HepG2 (cell line): ENCODE data around the gene NUP35. TPM values are rescaled to one million over a fixed set of nuclear protein-coding genes. Genes with fewer than 3 reads are reported as not detected.

Source experiments
- ATAC-seq: fragments of 200-7000 bp; cut with Tn5 transposase; 3 replicates; pipeline ENCODE4 v1.9.1; 2020; ENCODE audit warnings: mild to moderate bottlenecking, moderate library complexity
- BruUV-seq: library from RNA; stranded (reverse); fragments of 400-500 nt; replicated peaks from 2 replicates; lab custom pipeline; 2021; lab: Mats Ljungman, UMichigan
- CTCF ChIA-PET: fragments of 300-600 bp; formaldehyde crosslinking; extraction: SDS; loops from one replicate; lab custom pipeline; 2021; ENCODE audit warnings: low total read pairs, inconsistent platforms, low intra/inter-chr PET ratio; lab: Yijun Ruan, JAX
- POLR2A ChIA-PET: fragments of 350-600 bp; sonication (Branson Sonifier 250); formaldehyde crosslinking; loops from one replicate; lab custom pipeline; 2020; ENCODE audit warnings: antibody characterized with exemption, inconsistent platforms; lab: Yijun Ruan, JAX
- DNase-seq: peaks from one replicate; pipeline ENCODE4 v3.0.0-alpha.2; 2015; ENCODE audit warnings: low spot score
- FAIRE-seq: peaks from 3 replicates; lab custom pipeline; 2011; peaks lifted over from hg19 to GRCh38; lab: Jason Lieb, UNC
- H2AFZ ChIP-seq: one replicate; pipeline ENCODE4 v1.6.1; 2011; ENCODE audit warnings: low read length, inconsistent platforms
- H3K27ac ChIP-seq: fragments of 300-600 bp; 3 replicates; pipeline ENCODE4 v1.8.0; 2011; ENCODE audit warnings: mixed run types, mild to moderate bottlenecking, mixed read lengths, low read length, inconsistent platforms; ENCODE audit not compliant: insufficient read depth; ENCODE audit errors: extremely low read length
- H3K27me3 ChIP-seq, 2 experiments: fragments of 200-600 bp in 1 of 2; 2 replicates in 1 of 2; 3 replicates in 1 of 2; pipeline versions ENCODE4 v1.6.0 to v1.8.0; 2011; ENCODE audit warnings: low read length in 2 of 2, mild to moderate bottlenecking in 2 of 2, moderate library complexity in 2 of 2, inconsistent platforms in 1 of 2; ENCODE audit not compliant: insufficient read depth in 2 of 2, control insufficient read depth in 1 of 2
- H3K36me3 ChIP-seq, 2 experiments: fragments of 200-600 bp in 1 of 2; replicated peaks in 1 of 2; 2 replicates in 1 of 2; 3 replicates in 1 of 2; pipeline versions ENCODE4 v1.5.1 to v1.8.0; 2011; ENCODE audit warnings: low read length in 2 of 2, inconsistent platforms in 1 of 2; ENCODE audit not compliant: insufficient read depth in 2 of 2, control insufficient read depth in 1 of 2
- H3K4me1 ChIP-seq: 2 replicates; pipeline ENCODE4 v1.5.1; 2012; ENCODE audit warnings: low read length, inconsistent platforms; ENCODE audit not compliant: insufficient read depth
- H3K4me2 ChIP-seq: 2 replicates; pipeline ENCODE4 v1.6.0; 2011; ENCODE audit warnings: low read depth, low read length, inconsistent platforms
- H3K4me3 ChIP-seq, 3 experiments: fragments of 200-600 bp in 1 of 3; sonication (generic), shearing (Covaris generic) in 1 of 3; replicated peaks in 1 of 3; 2 replicates each; pipeline ENCODE4 v1.5.1; 2011 to 2016; ENCODE audit warnings: low read length in 3 of 3, inconsistent platforms in 2 of 3, low read depth in 2 of 3, mild to moderate bottlenecking in 2 of 3, control low read depth in 1 of 3, mixed read lengths in 1 of 3; ENCODE audit not compliant: insufficient read depth in 1 of 3
- H3K79me2 ChIP-seq: one replicate; pipeline ENCODE4 v1.6.1; 2011; ENCODE audit warnings: low read length, inconsistent platforms; ENCODE audit not compliant: insufficient read depth
- H3K9ac ChIP-seq: 2 replicates; pipeline ENCODE4 v1.6.0; 2011; ENCODE audit warnings: mild to moderate bottlenecking, low read depth, low read length, inconsistent platforms; ENCODE audit not compliant: insufficient read depth
- H3K9me3 ChIP-seq: 2 replicates; pipeline ENCODE4 v1.5.1; 2012; ENCODE audit warnings: mild to moderate bottlenecking, low read length
- H4K20me1 ChIP-seq: 2 replicates; pipeline ENCODE4 v1.6.0; 2011; ENCODE audit warnings: inconsistent platforms, mild to moderate bottlenecking, low read length, moderate library complexity; ENCODE audit not compliant: insufficient read depth
- ATF1 ChIP-seq: IDR thresholded peaks from 2 replicates; pipeline ENCODE4 v1.6.1; 2016; ENCODE audit warnings: mild to moderate bottlenecking, control low read depth
- DDIT3 ChIP-seq: sonication (generic); formaldehyde crosslinking; IDR thresholded peaks from 2 replicates; pipeline ENCODE4 v1.4.0; 2020; ENCODE audit warnings: mild to moderate bottlenecking, missing genetic modification reagents
- DPF2 ChIP-seq: sonication (generic); formaldehyde crosslinking; IDR thresholded peaks from 2 replicates; pipeline ENCODE4 v1.4.0; 2020; ENCODE audit warnings: mild to moderate bottlenecking, low read depth, missing genetic modification reagents, borderline replicate concordance
- ELK4 ChIP-seq: sonication (generic); formaldehyde crosslinking; IDR thresholded peaks from 2 replicates; pipeline ENCODE4 v1.9.0; 2021; ENCODE audit warnings: missing genetic modification reagents, borderline replicate concordance
- HMGXB4 ChIP-seq, 2 experiments: sonication (generic) in 1 of 2; formaldehyde crosslinking in 1 of 2; IDR thresholded peaks; 2 replicates each; pipeline versions ENCODE4 v1.4.0 to v1.6.1; 2018 to 2020; ENCODE audit warnings: missing genetic modification reagents in 2 of 2, borderline replicate concordance in 1 of 2, low read depth in 1 of 2, mild to moderate bottlenecking in 1 of 2, missing biosample characterization in 1 of 2
- HOXD1 ChIP-seq: sonication (generic); formaldehyde crosslinking; IDR thresholded peaks from 2 replicates; pipeline ENCODE4 v1.5.0; 2020; ENCODE audit warnings: missing genetic modification reagents
- MAZ ChIP-seq, 2 experiments: sonication (generic) in 1 of 2; formaldehyde crosslinking in 1 of 2; IDR thresholded peaks; 2 replicates each; pipeline versions ENCODE4 v1.5.0 to v1.6.1; 2012 to 2020; ENCODE audit warnings: low read depth in 2 of 2, mild to moderate bottlenecking in 2 of 2, borderline replicate concordance in 1 of 2, improper control_type of control experiment in 1 of 2, low read length in 1 of 2, missing genetic modification reagents in 1 of 2, moderate library complexity in 1 of 2
- MEIS2 ChIP-seq: sonication (generic); formaldehyde crosslinking; IDR thresholded peaks from 2 replicates; pipeline ENCODE4 v1.9.0; 2021; ENCODE audit warnings: mild to moderate bottlenecking, missing genetic modification reagents
- NCOR1 ChIP-seq: fragments of 200-600 bp; sonication (generic); IDR thresholded peaks from 2 replicates; pipeline ENCODE4 v1.7.0; 2017; ENCODE audit warnings: antibody characterized with exemption, low read length, borderline replicate concordance
- NR2F2 ChIP-seq: IDR thresholded peaks from 2 replicates; pipeline ENCODE4 v1.6.1; 2012; ENCODE audit warnings: low read depth, inconsistent platforms, borderline replicate concordance
- REL ChIP-seq: sonication (generic); formaldehyde crosslinking; conservative IDR thresholded peaks from 2 replicates; pipeline ENCODE4 v1.8.0; 2022; ENCODE audit warnings: mild to moderate bottlenecking, missing genetic modification reagents, moderate library complexity
- SAP130 ChIP-seq: IDR thresholded peaks from 2 replicates; pipeline ENCODE4 v1.6.1; 2016; ENCODE audit warnings: low read depth
- SNAPC2 ChIP-seq: sonication (generic); formaldehyde crosslinking; IDR thresholded peaks from 2 replicates; pipeline ENCODE4 v1.8.1; 2022; ENCODE audit warnings: mild to moderate bottlenecking, missing genetic modification reagents
- ZNF12 ChIP-seq: sonication (generic); formaldehyde crosslinking; IDR thresholded peaks from 2 replicates; pipeline ENCODE4 v1.5.0; 2020; ENCODE audit warnings: missing genetic modification reagents
- ZNF644 ChIP-seq: IDR thresholded peaks from 2 replicates; pipeline ENCODE4 v1.6.1; 2016; ENCODE audit warnings: low read depth
- ZNF761 ChIP-seq: sonication (generic); formaldehyde crosslinking; conservative IDR thresholded peaks from 2 replicates; pipeline ENCODE4 v1.4.0; 2020; ENCODE audit warnings: mild to moderate bottlenecking, missing genetic modification reagents
- ZSCAN22 ChIP-seq: sonication (generic); formaldehyde crosslinking; IDR thresholded peaks from 2 replicates; pipeline ENCODE4 v1.4.0; 2020; ENCODE audit warnings: mild to moderate bottlenecking, missing genetic modification reagents
- WGBS: methylation state at CpG from one replicate; pipeline ENCODE4 v1.1.6; 2017; ENCODE audit warnings: low lambda C conversion rate; 5-methylcytosine and 5-hydroxymethylcytosine counted together
- in situ Hi-C: cut with HindIII; loops from 2 replicates; pipeline ENCODE4 v1.10.0; 2017; ENCODE audit warnings: low pct_unique_long_range_greater_than_20kb; ENCODE audit not compliant: extremely low pct_ligation_motif_present
- intact Hi-C: fragments of 100-400 bp; cut with micrococcal nuclease; formaldehyde crosslinking; loops from one replicate; pipeline ENCODE4 v1.10.0; 2022; ENCODE audit not compliant: unreplicated experiment
- polyA plus RNA-seq, 8 experiments: library from polyadenylated mRNA; depleted of rRNA in 3 of 8; stranded (reverse) in 7 of 8; unstranded in 1 of 8; fragments of >200 nt; fragmentation: Illumina TruSeq in 4 of 8; extraction: Trizol in 4 of 8; gene quantifications; 2 replicates each; pipeline versions ENCODE4 v1.2.1 to v1.2.3, GENCODE V29; 2011 to 2016; ENCODE audit warnings: low read depth in 4 of 8, missing spikeins in 1 of 8, mixed read lengths in 1 of 8; ENCODE audit not compliant: insufficient read depth in 1 of 8
- total RNA-seq, 5 experiments: library from RNA; depleted of rRNA; stranded (reverse); fragments of >200 nt; fragmentation: Illumina TruSeq; extraction: Trizol; gene quantifications; 2 replicates each; pipeline ENCODE4 v1.2.3, GENCODE V29; 2016; ENCODE audit warnings: low read depth in 1 of 5
- TF ChIP-seq, protein P1 (sequence below): sonication (generic); formaldehyde crosslinking; IDR thresholded peaks from 2 replicates; pipeline ENCODE4 v1.4.0; 2020; ENCODE audit warnings: missing genetic modification reagents, borderline replicate concordance

NUP35 gene
- total and polyA plus RNA-seq, 2 of the 13 experiments (the other 11 are each of a cell fraction or from before 2014, with no cell fraction given) = 16.9 to 53.6 TPM

DNA sequence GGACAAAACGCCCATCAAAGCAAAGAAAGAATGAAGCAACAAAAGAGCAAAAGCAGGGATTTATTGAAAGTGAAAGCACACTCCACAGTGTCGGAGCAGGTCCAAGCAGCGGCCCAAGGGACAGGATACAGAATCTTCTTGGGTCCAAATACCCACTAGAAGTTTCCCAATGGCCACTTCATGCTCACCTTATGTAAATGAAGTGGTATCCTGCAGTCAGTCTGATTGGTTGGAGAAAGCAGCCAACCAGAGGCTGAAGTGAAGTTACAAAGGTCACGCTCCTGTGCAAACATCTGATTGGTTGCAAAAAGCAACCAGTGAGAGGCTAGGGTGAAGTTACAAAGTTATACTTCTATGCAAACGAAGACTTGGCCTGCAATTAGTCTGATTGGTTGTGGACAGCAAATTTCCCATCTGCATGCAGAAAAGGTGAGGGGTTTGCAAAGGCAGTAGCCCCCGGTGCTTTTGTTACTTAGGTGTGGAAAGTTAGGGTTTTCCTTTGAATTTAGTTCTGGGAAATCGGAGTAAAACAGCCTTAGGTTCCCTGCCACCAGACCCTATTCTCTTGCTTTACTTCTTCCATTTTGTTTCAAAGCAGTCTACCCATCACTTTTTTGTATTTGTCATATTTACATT lies 32.8 kb upstream of the NUP35 start:
- Histone ChIP-seq H2AFZ (peak overlapping the region; percentile 90), H4K20me1 (no peaks in the 10 kb centered on the region), H3K27ac (no peak overlapping the region), H3K36me3 (no peaks in the 10 kb centered on the region), H3K4me1 (peaks cover 18% of the 10 kb centered on the region), H3K79me2 (no peaks in the 10 kb centered on the region), H3K4me3 (peak overlapping the region; percentile 39 to 55 (median 54)), H3K9ac (no peak overlapping the region), H3K4me2 (peak overlapping the region; percentile 80), H3K9me3 (no peaks in the 10 kb centered on the region), H3K27me3 (no peaks in the 10 kb centered on the region)
- FAIRE-seq = peak; percentile 71
- BruUV-seq = no TSS peak
- intact Hi-C loops (no loop called here), in situ Hi-C loops (no loop called here)
- ChIA-PET CTCF (no interaction called here), POLR2A (interaction anchor here (0.9 kb wide), 1 partner anchor 12 kb away, joined by 3 read pairs; the partner anchor contains the start of gene DUSP19)
- peak; percentile 70 for DNase-seq
- ATAC-seq = peak; percentile 87
- WGBS = 27% methylated on average over 7 of the region's 7 CpGs
- TF ChIP-seq NCOR1 (peak; percentile 44; the same call in 1 of the 2 replicates), HOXD1 (CRISPR knock-in tag) (no peak), ZNF644 (CRISPR knock-in tag) (peak; percentile 76; the same call in 1 of the 2 replicates), ZSCAN22 (CRISPR knock-in tag) (no peak), DDIT3 (CRISPR knock-in tag) (no peak), DPF2 (CRISPR knock-in tag) (no peak), SNAPC2 (no peak), HMGXB4 (CRISPR knock-in tag; IDR thresholded peaks at IDR 0.05; ENCODE audit: borderline replicate concordance in 1 of 2, low read depth in 1 of 2) (no peak), ZNF761 (CRISPR knock-in tag) (no peak), SAP130 (peak; percentile 46), ZNF12 (CRISPR knock-in tag) (no peak), MEIS2 (CRISPR knock-in tag) (no peak), REL (CRISPR knock-in tag) (no peak), ATF1 (CRISPR knock-in tag) (0 out of 2 replicates have a peak, but pooled peaks have one; percentile 32), MAZ (IDR thresholded peaks at IDR 0.05; ENCODE audit: borderline replicate concordance, low read depth, low read length) (no peak), MAZ (CRISPR knock-in tag; IDR thresholded peaks at IDR 0.05; ENCODE audit: low read depth) (no peak), ELK4 (CRISPR knock-in tag) (no peak), NR2F2 (no peak)
- TF ChIP-seq, protein P1, sequence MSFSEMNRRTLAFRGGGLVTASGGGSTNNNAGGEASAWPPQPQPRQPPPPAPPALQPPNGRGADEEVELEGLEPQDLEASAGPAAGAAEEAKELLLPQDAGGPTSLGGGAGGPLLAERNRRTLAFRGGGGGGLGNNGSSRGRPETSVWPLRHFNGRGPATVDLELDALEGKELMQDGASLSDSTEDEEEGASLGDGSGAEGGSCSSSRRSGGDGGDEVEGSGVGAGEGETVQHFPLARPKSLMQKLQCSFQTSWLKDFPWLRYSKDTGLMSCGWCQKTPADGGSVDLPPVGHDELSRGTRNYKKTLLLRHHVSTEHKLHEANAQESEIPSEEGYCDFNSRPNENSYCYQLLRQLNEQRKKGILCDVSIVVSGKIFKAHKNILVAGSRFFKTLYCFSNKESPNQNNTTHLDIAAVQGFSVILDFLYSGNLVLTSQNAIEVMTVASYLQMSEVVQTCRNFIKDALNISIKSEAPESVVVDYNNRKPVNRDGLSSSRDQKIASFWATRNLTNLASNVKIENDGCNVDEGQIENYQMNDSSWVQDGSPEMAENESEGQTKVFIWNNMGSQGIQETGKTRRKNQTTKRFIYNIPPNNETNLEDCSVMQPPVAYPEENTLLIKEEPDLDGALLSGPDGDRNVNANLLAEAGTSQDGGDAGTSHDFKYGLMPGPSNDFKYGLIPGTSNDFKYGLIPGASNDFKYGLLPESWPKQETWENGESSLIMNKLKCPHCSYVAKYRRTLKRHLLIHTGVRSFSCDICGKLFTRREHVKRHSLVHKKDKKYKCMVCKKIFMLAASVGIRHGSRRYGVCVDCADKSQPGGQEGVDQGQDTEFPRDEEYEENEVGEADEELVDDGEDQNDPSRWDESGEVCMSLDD (CRISPR knock-in tag) = no peak
